Spleen (tissue), 11 donors: ENCODE measurements around the gene TERF2IP. TPM values are rescaled to one million over a fixed set of nuclear protein-coding genes. Genes with fewer than 3 reads are reported as not detected.

Source experiments
- DNase-seq: peaks from one replicate; pipeline ENCODE4 v3.0.0-alpha.2; 2020
- H3K27ac ChIP-seq, 8 donors: fragments of 200-600 bp; sonication (generic) in 7 of 8; 1 replicate in 4 of 8; 2 replicates in 4 of 8; pipeline versions ENCODE4 v1.5.0 to v1.8.0; 2016 to 2021; ENCODE audit warnings: inconsistent platforms in 4 of 8, mild to moderate bottlenecking in 4 of 8, moderate library complexity in 1 of 8
- H3K27me3 ChIP-seq, 7 donors: fragments of 200-600 bp; sonication (generic) in 6 of 7; replicated peaks in 1 of 7; 1 replicate in 4 of 7; 2 replicates in 3 of 7; pipeline versions ENCODE4 v1.5.0 to v1.8.0; 2016 to 2021; ENCODE audit warnings: inconsistent platforms in 3 of 7, mild to moderate bottlenecking in 1 of 7
- H3K36me3 ChIP-seq, 6 donors: fragments of 200-600 bp; sonication (generic) in 5 of 6; 1 replicate in 4 of 6; 2 replicates in 2 of 6; pipeline versions ENCODE4 v1.5.0 to v1.8.0; 2016 to 2021; ENCODE audit warnings: inconsistent platforms in 2 of 6
- H3K4me1 ChIP-seq, 6 donors: fragments of 200-600 bp; sonication (generic) in 5 of 6; 1 replicate in 3 of 6; 2 replicates in 3 of 6; pipeline versions ENCODE4 v1.5.0 to v1.8.0; 2016 to 2021; ENCODE audit warnings: inconsistent platforms in 3 of 6
- H3K4me3 ChIP-seq, 8 donors: fragments of 200-600 bp; sonication (generic) in 7 of 8; 1 replicate in 4 of 8; 2 replicates in 4 of 8; pipeline versions ENCODE4 v1.5.0 to v1.8.0; 2016 to 2021; ENCODE audit warnings: inconsistent platforms in 4 of 8, mild to moderate bottlenecking in 4 of 8, moderate library complexity in 2 of 8
- H3K9me3 ChIP-seq, 8 donors: fragments of 200-600 bp; sonication (generic) in 7 of 8; 1 replicate in 4 of 8; 2 replicates in 4 of 8; pipeline versions ENCODE4 v1.5.0 to v1.8.0; 2016 to 2021; ENCODE audit warnings: inconsistent platforms in 4 of 8
- POLR2A ChIP-seq, 3 donors: fragments of 450-650 bp; IDR thresholded peaks; one replicate each; pipeline ENCODE4 v1.5.1; 2017; ENCODE audit warnings: antibody characterized with exemption in 3 of 3, mild to moderate bottlenecking in 1 of 3
- POLR2AphosphoS5 ChIP-seq, 3 donors: sonication (generic); formaldehyde crosslinking; IDR thresholded peaks; one replicate each; pipeline ENCODE4 v1.5.1; 2017; ENCODE audit warnings: antibody characterized with exemption in 3 of 3
- whole genome bisulfite sequencing, 5 donors: extraction: QIAGEN DNeasy Blood & Tissue Kit in 3 of 5; methylation state at CpG; one replicate each; pipeline versions ENCODE4 v1.1.5 to v1.1.7; 2013 to 2018; 5-methylcytosine and 5-hydroxymethylcytosine counted together
- intact Hi-C: fragments of 100-400 bp; cut with DNase I; formaldehyde crosslinking; loops from one replicate; pipeline ENCODE4 v1.15.0; 2023; ENCODE audit warnings: low total_unique reads
- polyA plus RNA-seq, 3 donors: library from polyadenylated mRNA; stranded (reverse); fragments of 200-250 nt; gene quantifications; one replicate each; pipeline ENCODE4 v1.2.1, GENCODE V29; 2013
- total RNA-seq, 7 donors: library from RNA; depleted of rRNA in 3 of 7; stranded (reverse); fragments of >200 nt in 3 of 7; fragmentation: NEBNext Ultra II Directional in 4 of 7; extraction: Animal tissue kit (Norgen Biotek cat#: 25700) in 4 of 7; gene quantifications; one replicate each; pipeline versions ENCODE4 v1.1.0 to v1.2.1, GENCODE V29; 2016 to 2021
- TF ChIP-seq, protein P1 (sequence below), 11 experiments: fragments of 200-600 bp in 7 of 11; fragments of 450-650 bp in 4 of 11; sonication (generic) in 4 of 11; IDR thresholded peaks in 8 of 11; conservative IDR thresholded peaks in 3 of 11; 1 replicate in 7 of 11; 2 replicates in 4 of 11; pipeline versions ENCODE4 v1.4.0 to v1.8.0; 2016 to 2021; ENCODE audit warnings: antibody characterized with exemption in 11 of 11, inconsistent platforms in 4 of 11, mild to moderate bottlenecking in 1 of 11
- donor health status: healthy with polysubstance abuse.
- donor health status: DM: no; HTN: no; CAD: no; lungs with moderate emphysema.
- donor health status: DM: no; HTN: no; CAD: no.
- donor health status: Bipolar disorder and iron deficiency.
- donor health status: healthy.
- donor health status: DM: no; HTN: no; CAD: no.
- donor health status: DM: yes; HTN: yes; CAD: no.

The TERF2IP gene
- total and polyA plus RNA-seq, 10 donors = 42.8 to 90.1 (median 73.0) TPM

DNA sequence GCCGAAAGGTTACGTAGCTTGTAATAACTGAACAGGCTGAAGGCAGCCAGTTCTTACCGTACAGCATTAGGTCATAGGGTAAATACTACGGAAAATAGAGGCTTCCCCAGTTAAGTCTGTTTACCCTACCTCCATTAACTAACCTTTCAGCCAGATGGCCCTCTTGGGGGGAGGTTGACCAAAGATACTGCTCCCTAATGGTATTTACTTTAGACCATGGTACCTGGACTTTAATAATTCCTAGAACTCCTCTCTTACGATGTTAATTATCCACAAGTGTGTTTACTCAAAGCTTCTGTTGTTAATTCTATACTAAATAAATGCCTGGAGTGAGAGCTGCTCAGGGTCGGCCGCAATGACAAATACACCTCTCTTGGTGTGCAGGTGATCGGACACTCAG lies 14.7 kb upstream of the TERF2IP start:
- TF ChIP-seq POLR2AphosphoS5 (IDR thresholded peaks at IDR 0.05) (no peak), POLR2A (IDR thresholded peaks at IDR 0.05) (no peak)
- TF ChIP-seq, protein P1, sequence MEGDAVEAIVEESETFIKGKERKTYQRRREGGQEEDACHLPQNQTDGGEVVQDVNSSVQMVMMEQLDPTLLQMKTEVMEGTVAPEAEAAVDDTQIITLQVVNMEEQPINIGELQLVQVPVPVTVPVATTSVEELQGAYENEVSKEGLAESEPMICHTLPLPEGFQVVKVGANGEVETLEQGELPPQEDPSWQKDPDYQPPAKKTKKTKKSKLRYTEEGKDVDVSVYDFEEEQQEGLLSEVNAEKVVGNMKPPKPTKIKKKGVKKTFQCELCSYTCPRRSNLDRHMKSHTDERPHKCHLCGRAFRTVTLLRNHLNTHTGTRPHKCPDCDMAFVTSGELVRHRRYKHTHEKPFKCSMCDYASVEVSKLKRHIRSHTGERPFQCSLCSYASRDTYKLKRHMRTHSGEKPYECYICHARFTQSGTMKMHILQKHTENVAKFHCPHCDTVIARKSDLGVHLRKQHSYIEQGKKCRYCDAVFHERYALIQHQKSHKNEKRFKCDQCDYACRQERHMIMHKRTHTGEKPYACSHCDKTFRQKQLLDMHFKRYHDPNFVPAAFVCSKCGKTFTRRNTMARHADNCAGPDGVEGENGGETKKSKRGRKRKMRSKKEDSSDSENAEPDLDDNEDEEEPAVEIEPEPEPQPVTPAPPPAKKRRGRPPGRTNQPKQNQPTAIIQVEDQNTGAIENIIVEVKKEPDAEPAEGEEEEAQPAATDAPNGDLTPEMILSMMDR (IDR thresholded peaks at IDR 0.05 in 8 of 11, conservative IDR thresholded peaks at IDR 0.05 in 3 of 11) = no peak
- 91 to 98% (median 94%) methylated on average over 8 of the region's 8 CpGs for WGBS, 5 donors
- no peak for DNase-seq
- intact Hi-C loops = no loop called here
- H3K27ac ChIP-seq = no peak overlapping the region
- H3K36me3 ChIP-seq = peaks cover 15 to 100% (median 100%) of the 10 kb centered on the region in 6 donors
- H3K9me3 ChIP-seq = no peaks in the 10 kb centered on the region
- H3K4me1 ChIP-seq = peaks cover 0 to 12% (median 10%) of the 10 kb centered on the region in 6 donors
- H3K27me3 ChIP-seq = no peaks in the 10 kb centered on the region
- no peak overlapping the region for H3K4me3 ChIP-seq

DNA sequence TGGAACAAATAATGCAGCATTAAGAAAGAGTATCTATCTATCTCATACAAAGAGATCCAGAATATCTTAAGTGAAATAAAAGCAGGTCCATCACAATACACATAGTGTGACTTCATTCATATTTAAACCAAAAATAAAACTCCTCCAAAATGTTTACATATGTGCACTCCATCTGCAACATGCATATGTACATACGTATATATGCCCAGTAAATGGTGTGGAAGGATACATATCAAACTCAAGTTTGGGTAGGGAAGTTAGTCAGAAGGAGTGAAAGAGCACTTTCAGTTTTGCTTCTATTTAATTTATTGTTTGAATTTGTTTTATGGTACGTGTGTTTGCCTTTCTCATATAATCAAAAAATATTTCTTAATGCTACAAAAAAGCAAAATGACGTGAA lies 12.5 kb upstream of the TERF2IP start:
- H3K4me3 ChIP-seq = no peak overlapping the region
- TF ChIP-seq, protein P1 (IDR thresholded peaks at IDR 0.05 in 8 of 11, conservative IDR thresholded peaks at IDR 0.05 in 3 of 11) = no peak
- no peak for TF ChIP-seq POLR2A (IDR thresholded peaks at IDR 0.05)
- no peak for TF ChIP-seq POLR2AphosphoS5 (IDR thresholded peaks at IDR 0.05)
- no peak overlapping the region for H3K27ac ChIP-seq
- H3K9me3 ChIP-seq = no peaks in the 10 kb centered on the region
- H3K36me3 ChIP-seq = peaks cover 11 to 100% (median 98%) of the 10 kb centered on the region in 6 donors
- 72 to 92% (median 90%) methylated on average over 3 of the region's 3 CpGs for WGBS, 5 donors
- H3K4me1 ChIP-seq = peaks cover 0 to 9% (median 0%) of the 10 kb centered on the region in 6 donors
- DNase-seq = no peak
- H3K27me3 ChIP-seq = no peaks in the 10 kb centered on the region
- intact Hi-C loops = no loop called here

DNA sequence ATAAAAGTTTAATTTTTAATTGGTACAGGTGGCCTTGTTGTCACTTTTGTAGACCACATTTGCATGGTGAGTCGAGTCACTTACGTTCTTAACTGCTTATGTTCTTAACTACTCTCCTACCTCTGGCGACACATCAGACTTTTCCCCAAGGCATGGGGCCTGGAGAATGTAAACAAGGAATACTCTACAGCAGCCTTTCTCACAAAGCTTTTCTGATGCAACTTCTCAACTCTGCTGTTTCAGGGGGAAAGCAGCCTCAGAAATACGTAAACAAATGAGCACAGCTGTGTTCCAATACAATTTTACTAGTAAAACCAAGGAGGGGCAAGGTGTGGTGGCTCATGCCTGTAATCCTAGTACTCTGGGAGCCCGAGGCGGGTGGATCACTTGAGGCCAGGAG lies 7.0 kb upstream of the TERF2IP start:
- WGBS, 5 donors = 91 to 98% (median 96%) methylated on average over 6 of the region's 6 CpGs
- H3K4me3 ChIP-seq = no peak overlapping the region
- DNase-seq = no peak
- H3K27ac ChIP-seq = no peak overlapping the region
- no peaks in the 10 kb centered on the region for H3K27me3 ChIP-seq
- TF ChIP-seq POLR2A (IDR thresholded peaks at IDR 0.05) = no peak
- TF ChIP-seq POLR2AphosphoS5 (IDR thresholded peaks at IDR 0.05) = no peak
- TF ChIP-seq, protein P1 (IDR thresholded peaks at IDR 0.05 in 8 of 11, conservative IDR thresholded peaks at IDR 0.05 in 3 of 11) = no peak
- no peaks in the 10 kb centered on the region for H3K9me3 ChIP-seq
- peaks cover 16 to 54% (median 24%) of the 10 kb centered on the region in 6 donors for H3K4me1 ChIP-seq
- peaks cover 0 to 100% (median 82%) of the 10 kb centered on the region in 6 donors for H3K36me3 ChIP-seq
- intact Hi-C loops = no loop called here

DNA sequence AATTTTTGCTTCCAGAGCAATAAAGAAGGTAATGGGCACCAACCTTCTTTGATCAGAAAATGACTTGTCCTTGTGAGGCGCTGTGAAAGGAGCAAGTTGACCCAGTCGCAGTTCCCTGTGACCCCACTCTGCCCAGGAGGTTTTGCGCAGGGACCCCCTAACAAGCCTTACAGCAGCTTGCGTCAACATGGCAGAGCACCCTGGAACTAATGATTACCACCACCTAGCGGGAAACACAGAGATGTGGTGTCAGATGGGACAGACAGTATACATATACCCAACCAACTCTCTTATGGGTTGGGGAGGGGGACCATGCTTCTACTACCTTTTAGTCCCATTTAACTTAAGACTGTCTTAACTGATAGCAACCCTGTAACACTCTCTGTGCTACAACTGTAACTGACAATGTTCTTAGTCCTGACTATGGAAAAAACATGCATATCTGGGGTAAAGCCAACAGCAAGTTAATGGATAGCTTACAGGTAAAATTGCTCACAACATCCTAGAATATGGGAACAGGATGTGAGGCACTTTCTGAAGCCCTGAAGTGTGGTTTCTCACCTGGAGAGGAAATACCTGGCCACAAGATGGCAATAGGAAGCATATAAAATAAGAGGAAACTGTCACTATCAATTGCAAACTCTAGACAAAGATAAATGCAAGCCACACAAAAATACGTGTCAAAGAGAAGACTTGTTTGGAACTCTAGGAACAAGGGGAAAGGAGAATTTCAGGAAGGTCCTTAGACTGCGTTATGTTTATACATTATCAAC lies 3.1 kb upstream of the TERF2IP start:
- WGBS, 5 donors = 86 to 90% (median 89%) methylated on average over 7 of the region's 7 CpGs

More for the DNA sequence above, 3.1 kb upstream of the TERF2IP start:
- Histone ChIP-seq H3K27ac (peak overlapping the region in 2 of 8 donors; percentile 5 to 52), H3K4me1 (peaks cover 29 to 62% (median 38%) of the 10 kb centered on the region in 6 donors), H3K4me3 (peak overlapping the region in 1 of 8 donors; percentile 14), H3K36me3 (peaks cover 0 to 63% (median 46%) of the 10 kb centered on the region in 6 donors), H3K9me3 (no peaks in the 10 kb centered on the region), H3K27me3 (no peaks in the 10 kb centered on the region)
- TF ChIP-seq POLR2AphosphoS5 (IDR thresholded peaks at IDR 0.05) (no peak), POLR2A (IDR thresholded peaks at IDR 0.05) (no peak)
- TF ChIP-seq, protein P1 (IDR thresholded peaks at IDR 0.05 in 8 of 11, conservative IDR thresholded peaks at IDR 0.05 in 3 of 11) = no peak
- intact Hi-C loops = no loop called here
- no peak for DNase-seq
